RWPE2 (cell line): ENCODE data around the gene SYNE3.

Experiments used
- ATAC-seq: fragments of 200-7000 bp; cut with Tn5 transposase; 3 replicates; pipeline ENCODE4 v1.9.1; 2021; ENCODE audit warnings: low read depth
- DNase-seq: peaks from one replicate; pipeline ENCODE4 v3.0.0-alpha.2; 2020; ENCODE audit warnings: low spot score
- H3K27ac ChIP-seq: fragments of 450-650 bp; 2 replicates; pipeline ENCODE4 v1.5.1; 2017; ENCODE audit warnings: mild to moderate bottlenecking; ENCODE audit not compliant: poor library complexity, severe bottlenecking
- H3K27me3 ChIP-seq: fragments of 250-450 bp; sonication (Bioruptor Pico); 2 replicates; pipeline ENCODE4 v1.5.1; 2021; ENCODE audit warnings: mild to moderate bottlenecking, moderate library complexity; ENCODE audit not compliant: insufficient read depth, poor library complexity, severe bottlenecking
- H3K36me3 ChIP-seq: fragments of 250-450 bp; sonication (Bioruptor Pico); 2 replicates; pipeline ENCODE4 v1.5.1; 2020; ENCODE audit warnings: low read depth, mild to moderate bottlenecking, moderate library complexity
- H3K4me1 ChIP-seq: fragments of 250-450 bp; sonication (Bioruptor Pico); 2 replicates; pipeline ENCODE4 v1.5.1; 2021; ENCODE audit warnings: mild to moderate bottlenecking, moderate library complexity; ENCODE audit not compliant: insufficient read depth, poor library complexity, severe bottlenecking
- H3K4me3 ChIP-seq: fragments of 250-450 bp; sonication (Bioruptor Pico); 2 replicates; pipeline ENCODE4 v1.5.1; 2021; ENCODE audit warnings: mild to moderate bottlenecking, moderate library complexity; ENCODE audit not compliant: severe bottlenecking
- H3K9me3 ChIP-seq: fragments of 250-450 bp; sonication (Bioruptor Pico); 2 replicates; pipeline ENCODE4 v1.5.1; 2021; ENCODE audit warnings: mild to moderate bottlenecking, moderate library complexity; ENCODE audit not compliant: severe bottlenecking
- CTCF ChIP-seq: fragments of 450-650 bp; IDR thresholded peaks from one replicate; pipeline ENCODE4 v1.5.1; 2017; ENCODE audit warnings: mild to moderate bottlenecking, moderate library complexity; ENCODE audit not compliant: poor library complexity, severe bottlenecking

The SYNE3 gene

DNA sequence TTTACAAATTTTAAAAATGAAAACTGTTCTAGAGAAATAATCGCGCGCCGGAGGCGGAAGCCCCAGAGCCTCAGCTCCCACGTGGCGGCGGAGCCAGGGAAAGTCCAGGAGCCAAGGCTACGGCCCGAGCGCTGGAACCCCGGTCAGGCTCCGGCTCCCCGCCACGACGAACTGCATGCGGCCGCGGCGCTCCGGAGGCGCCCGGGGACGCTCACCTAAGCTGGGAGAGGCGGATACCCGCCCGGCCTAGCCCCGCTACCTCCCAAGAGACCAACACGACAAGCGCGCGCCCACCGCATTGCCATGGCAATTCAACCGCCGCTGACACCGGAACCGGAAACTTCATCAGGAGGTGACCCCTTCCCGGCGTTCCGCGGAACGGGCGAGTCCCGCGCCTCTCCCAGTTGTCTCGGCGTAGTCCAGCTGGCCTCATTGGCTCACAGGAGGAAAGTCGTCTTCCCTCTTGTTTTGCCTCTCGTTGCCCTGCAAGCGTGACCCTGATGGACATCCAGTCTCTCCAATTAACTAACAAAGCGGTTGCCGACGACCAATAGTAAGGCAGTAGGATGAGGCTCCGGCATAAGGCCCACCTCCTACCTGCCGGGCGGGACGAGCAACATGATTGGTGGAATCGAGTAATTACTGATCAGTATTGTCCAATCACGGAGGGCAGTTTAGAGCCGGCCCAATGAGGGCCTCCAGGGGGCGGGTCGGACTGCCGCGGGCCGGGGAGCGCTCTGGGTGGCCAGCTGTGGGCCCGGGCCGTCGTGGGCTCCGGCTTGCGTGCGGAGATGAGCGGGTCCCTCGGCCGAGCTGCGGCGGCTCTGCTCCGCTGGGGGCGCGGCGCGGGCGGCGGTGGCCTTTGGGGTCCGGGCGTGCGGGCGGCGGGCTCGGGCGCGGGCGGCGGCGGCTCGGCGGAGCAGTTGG, 18.1 kb upstream of the SYNE3 start, which contains the start of gene GLRX5:
Gene GLRX5, plus strand, starts transcription at position 752 of the 927 bp plus-strand sequence. Its CDS starts 40 bp downstream, at position 792.
- H3K4me3 ChIP-seq = peak within 1 kb of the TSS; percentile 98
- peak within 1 kb of the TSS; percentile 70 for H3K27ac ChIP-seq
- H3K36me3 ChIP-seq = peaks cover 37% of the 10 kb centered on the region
- peaks cover 38% of the 10 kb centered on the region for H3K4me1 ChIP-seq
- ATAC-seq (peak; percentile 92), DNase-seq (peak; percentile 99)
- no peak for TF ChIP-seq CTCF
- H3K27me3 ChIP-seq = no peaks in the 10 kb centered on the region
- no peaks in the 10 kb centered on the region for H3K9me3 ChIP-seq

GRCh38 chr14:95533822-95534221, 17.4 kb upstream of the SYNE3 start:
- Histone ChIP-seq H3K36me3 (peaks cover 43% of the 10 kb centered on the region), H3K4me3 (peak overlapping the region; percentile 98), H3K27me3 (no peaks in the 10 kb centered on the region), H3K4me1 (peaks cover 38% of the 10 kb centered on the region), H3K9me3 (no peaks in the 10 kb centered on the region), H3K27ac (peak overlapping the region; percentile 70)
- DNase-seq (peak; percentile 46), ATAC-seq (no peak)
- no peak for TF ChIP-seq CTCF

- Histone ChIP-seq H3K9me3 (no peaks in the 10 kb centered on the region), H3K4me3 (peak overlapping the region; percentile 98), H3K36me3 (peaks cover 43% of the 10 kb centered on the region), H3K27ac (peak overlapping the region; percentile 70), H3K27me3 (no peaks in the 10 kb centered on the region), H3K4me1 (peaks cover 38% of the 10 kb centered on the region)
- ATAC-seq = no peak
- TF ChIP-seq CTCF = no peak
- peak; percentile 20 for DNase-seq
Observed at GRCh38 chr14:95533391-95533821, 17.0 kb upstream of the SYNE3 start.

DNA sequence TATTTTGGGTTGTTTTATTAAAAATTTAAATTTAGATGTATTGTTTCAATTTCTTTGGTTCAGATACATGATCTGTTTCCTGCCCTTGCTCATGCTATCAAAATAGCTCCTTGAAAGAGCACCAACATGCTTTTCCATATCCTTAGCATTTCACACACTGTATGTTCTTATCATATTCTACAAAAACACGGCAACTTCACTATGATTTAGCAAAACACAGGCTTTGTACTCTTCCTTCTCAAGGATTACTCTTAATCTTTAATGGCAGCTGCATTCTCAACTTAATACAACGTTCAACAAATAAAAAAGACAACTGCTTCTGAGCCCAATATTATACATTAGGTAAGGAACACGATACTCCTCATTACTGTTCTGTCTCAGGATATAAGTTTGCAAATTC, 15.5 kb upstream of the SYNE3 start:
- Histone ChIP-seq H3K36me3 (peaks cover 43% of the 10 kb centered on the region), H3K4me1 (peaks cover 44% of the 10 kb centered on the region), H3K27me3 (no peaks in the 10 kb centered on the region), H3K9me3 (no peaks in the 10 kb centered on the region), H3K4me3 (no peak overlapping the region), H3K27ac (peak overlapping the region; percentile 70)
- no peak for DNase-seq
- ATAC-seq = no peak
- no peak for TF ChIP-seq CTCF
